Erythroblast (primary cell): Measurements from ENCODE around the gene GPC3.

Source experiments
- GATA1 ChIP-seq: IDR thresholded peaks from 2 replicates; pipeline ENCODE4 v1.6.1; 2011; ENCODE audit warnings: low read depth, mild to moderate bottlenecking, control low read depth, low read length, moderate library complexity
- POLR2A ChIP-seq: IDR thresholded peaks from 2 replicates; pipeline ENCODE4 v1.6.1; 2011; ENCODE audit warnings: mild to moderate bottlenecking, low read length

- TF ChIP-seq POLR2A: no peak
- TF ChIP-seq GATA1: no peak
Observed at GRCh38 chrX:133511041-133511440, 474.4 kb downstream of the GPC3 start.
